Heart right ventricle (tissue), 16 donors: Measurements from ENCODE around the gene ILF3. TPM values are rescaled to one million over a fixed set of nuclear protein-coding genes. Genes with fewer than 3 reads are reported as not detected.
"Not testable (repeated sequence)": the region's sequence is repeated elsewhere in the genome, so short reads cannot be mapped to it uniquely, and the experiment has no call there.

Source experiments
- ATAC-seq, 8 donors: fragments of 200-7000 bp; cut with Tn5 transposase; one replicate each; pipeline ENCODE4 v1.9.1; 2020; ENCODE audit warnings: mild to moderate bottlenecking in 8 of 8, moderate library complexity in 8 of 8, moderate number of reproducible peaks in 1 of 8
- DNase-seq, 2 donors: peaks; one replicate each; pipeline ENCODE4 v3.0.0-alpha.2; 2020
- H3K27ac ChIP-seq, 10 donors: fragments of 200-600 bp; sonication (generic) in 2 of 10; one replicate each; pipeline versions ENCODE4 v1.5.0 to v1.8.0; 2020 to 2022; ENCODE audit warnings: mild to moderate bottlenecking in 3 of 10
- H3K27me3 ChIP-seq, 7 donors: fragments of 200-600 bp; one replicate each; pipeline ENCODE4 v1.8.0; 2021 to 2022; ENCODE audit warnings: mild to moderate bottlenecking in 2 of 7
- H3K36me3 ChIP-seq, 9 donors: fragments of 200-600 bp; sonication (generic) in 1 of 9; one replicate each; pipeline versions ENCODE4 v1.5.0 to v1.8.0; 2020 to 2022; ENCODE audit warnings: mild to moderate bottlenecking in 2 of 9
- H3K4me1 ChIP-seq, 9 donors: fragments of 200-600 bp; sonication (generic) in 1 of 9; one replicate each; pipeline versions ENCODE4 v1.5.0 to v1.8.0; 2020 to 2022; ENCODE audit warnings: mild to moderate bottlenecking in 4 of 9
- H3K4me3 ChIP-seq, 10 donors: fragments of 200-600 bp; sonication (generic) in 2 of 10; one replicate each; pipeline versions ENCODE4 v1.5.0 to v1.8.0; 2020 to 2022; ENCODE audit warnings: mild to moderate bottlenecking in 7 of 10, moderate library complexity in 2 of 10
- H3K9me3 ChIP-seq, 11 donors: fragments of 200-600 bp in 10 of 11; sonication (generic) in 2 of 11; one replicate each; pipeline versions ENCODE4 v1.5.0 to v1.8.0; 2013 to 2022; ENCODE audit warnings: mild to moderate bottlenecking in 2 of 11, control low read depth in 1 of 11, moderate library complexity in 1 of 11
- CTCF ChIP-seq, 9 donors: fragments of 200-600 bp; sonication (generic) in 2 of 9; IDR thresholded peaks; one replicate each; pipeline versions ENCODE4 v1.5.0 to v1.8.0; 2021 to 2022; ENCODE audit warnings: antibody characterized with exemption in 9 of 9, mild to moderate bottlenecking in 5 of 9, moderate library complexity in 1 of 9
- WGBS, 2 donors: extraction: QIAGEN DNeasy Blood & Tissue Kit; methylation state at CpG; one replicate each; pipeline ENCODE4 v1.1.7; 2013; ENCODE audit warnings: inconsistent platforms in 1 of 2; 5-methylcytosine and 5-hydroxymethylcytosine counted together
- intact Hi-C, 10 donors: fragments of 100-400 bp; cut with DNase I; formaldehyde crosslinking; loops; one replicate each; pipeline versions ENCODE4 v1.11.1 to v1.14.2; 2022
- polyA plus RNA-seq, 2 donors: library from polyadenylated mRNA; stranded (reverse); fragments of 200-250 nt; gene quantifications; one replicate each; pipeline ENCODE4 v1.2.3, GENCODE V29; 2013
- total RNA-seq, 10 donors: library from RNA; stranded (reverse); fragmentation: NEBNext Ultra II Directional in 3 of 10; extraction: Animal tissue kit (Norgen Biotek cat#: 25700) in 3 of 10; gene quantifications; one replicate each; pipeline versions ENCODE4 v1.2.1 to v1.2.4, GENCODE V29; 2021 to 2023
- donor health status: Arrhythmogenic right ventricular cardiomyopathy.
- donor health status: ischemic (EF 13 %, LVEDD 7.1; RV severe dilation, severe dysfunction).
- donor health status: healthy with polysubstance abuse.
- donor health status: DM: no; HTN: yes; CAD: no.
- donor health status: DM: no; HTN: no; CAD: no.
- donor health status: ischemic (EF 25% LVEDD 6.9; RV normal size, moderate dysfunction).
- donor health status: ischemic (EF 25% LVEDD 5.7; RV mildly dilated, moderate dysfunction).
- donor health status: healthy.
- donor health status: DM: yes; HTN: yes; CAD: no.
- donor health status: Ischemic cardiomyopathy.
- donor health status: ischemic (EF 35%, LVEDD 5.7; RV mildly dilated, moderate dysfunction).
- donor health status: nonischemic (EF 11% LVEDD 7.7; RV severe dilation, severe dysfunction).
- donor health status: DM: yes; HTN: yes; CAD: no.
- donor health status: PGD.
- donor health status: ischemic (EF 29% LVEDD 5.4; RV normal size, mild dysfunction).
- donor health status: nonischemic (EF 23%, LVEDD 6.1; RV moderate dilation, normal function).

ILF3 gene
- total and polyA plus RNA-seq, 12 donors: 68.1 to 129 (median 109) TPM

GRCh38 chr19:10660346-10660745, 6.2 kb downstream of the ILF3 start:
- no peak overlapping the region for H3K4me3 ChIP-seq
- H3K9me3 ChIP-seq: no peaks in the 10 kb centered on the region
- H3K36me3 ChIP-seq: peaks cover 0 to 46% (median 0%) of the 10 kb centered on the region in 9 donors
- no peak for TF ChIP-seq CTCF (IDR thresholded peaks at IDR 0.05)
- H3K4me1 ChIP-seq: peaks cover 15 to 90% (median 71%) of the 10 kb centered on the region in 9 donors
- no peak for ATAC-seq
- whole genome bisulfite sequencing, 2 donors: 80 to 87% methylated on average over 5 of the region's 5 CpGs
- no peak overlapping the region for H3K27ac ChIP-seq
- intact Hi-C loops: loop anchor here in 1 of 10 donors (5.0 kb wide), 1 partner anchor 37 kb away; no protein-coding TSS in a partner anchor
- H3K27me3 ChIP-seq: no peaks in the 10 kb centered on the region
- no peak for DNase-seq

- no peak overlapping the region for H3K4me3 ChIP-seq
- TF ChIP-seq CTCF (IDR thresholded peaks at IDR 0.05): no peak
- intact Hi-C loops: loop anchor here in 1 of 10 donors (5.0 kb wide), 1 partner anchor 35 kb away; no protein-coding TSS in a partner anchor
- no peak overlapping the region for H3K27ac ChIP-seq
- DNase-seq (no peak), ATAC-seq (no peak)
- peaks cover 0 to 51% (median 0%) of the 10 kb centered on the region in 9 donors for H3K36me3 ChIP-seq
- no peaks in the 10 kb centered on the region for H3K9me3 ChIP-seq
- WGBS, 2 donors: 92 to 96% methylated on average over 1 of the region's 1 CpG
- no peaks in the 10 kb centered on the region for H3K27me3 ChIP-seq
- H3K4me1 ChIP-seq: peaks cover 8 to 82% (median 63%) of the 10 kb centered on the region in 9 donors
Measured at GRCh38 chr19:10661946-10662345, 7.8 kb downstream of the ILF3 start.

GRCh38 chr19:10662384-10663251, 8.5 kb downstream of the ILF3 start:
- Histone ChIP-seq H3K36me3 (peaks cover 0 to 44% (median 0%) of the 10 kb centered on the region in 9 donors), H3K27ac (no peak overlapping the region), H3K27me3 (no peaks in the 10 kb centered on the region), H3K9me3 (no peaks in the 10 kb centered on the region), H3K4me3 (no peak overlapping the region), H3K4me1 (peaks cover 8 to 77% (median 60%) of the 10 kb centered on the region in 9 donors)
- intact Hi-C loops: loop anchor here in 1 of 10 donors (5.0 kb wide), 1 partner anchor 35 kb away; no protein-coding TSS in a partner anchor
- DNase-seq (no peak), ATAC-seq (no peak)
- WGBS, 2 donors: 57% methylated on average over 14 of the region's 14 CpGs
- TF ChIP-seq CTCF (IDR thresholded peaks at IDR 0.05): no peak

- intact Hi-C loops: loop anchor here in 1 of 10 donors (5.0 kb wide), 1 partner anchor 34 kb away; no protein-coding TSS in a partner anchor
- Histone ChIP-seq H3K36me3 (peaks cover 0 to 42% (median 0%) of the 10 kb centered on the region in 9 donors), H3K4me1 (peaks cover 8 to 82% (median 60%) of the 10 kb centered on the region in 9 donors)
- DNase-seq, H3K27me3 ChIP-seq, H3K9me3 ChIP-seq, H3K27ac ChIP-seq, H3K4me3 ChIP-seq, ATAC-seq: not testable (repeated sequence)
- 87 to 88% methylated on average over 16 of the region's 16 CpGs for WGBS, 2 donors
Measured at GRCh38 chr19:10663252-10663563, 9.1 kb downstream of the ILF3 start.

- WGBS, 2 donors: 73 to 75% methylated on average over 6 of the region's 6 CpGs
- no peak overlapping the region for H3K27ac ChIP-seq
- TF ChIP-seq CTCF (IDR thresholded peaks at IDR 0.05): no peak
- DNase-seq (no peak), ATAC-seq (no peak)
- peaks cover 7 to 75% (median 56%) of the 10 kb centered on the region in 9 donors for H3K4me1 ChIP-seq
- no peaks in the 10 kb centered on the region for H3K9me3 ChIP-seq
- no peak overlapping the region for H3K4me3 ChIP-seq
- no peaks in the 10 kb centered on the region for H3K27me3 ChIP-seq
- intact Hi-C loops: no loop called here
- H3K36me3 ChIP-seq: peaks cover 0 to 39% (median 14%) of the 10 kb centered on the region in 9 donors
Measured at GRCh38 chr19:10667867-10668266, 13.7 kb downstream of the ILF3 start.
